Activated gamma-delta T cell treated with anti-CD3 and anti-CD28 coated beads, Interleukin-2, amount 50 U/mL, for 16 hours (primary cell): ENCODE data around the gene TBX5.
"Not testable (repeated sequence)": the region's sequence is repeated elsewhere in the genome, so short reads cannot be mapped to it uniquely, and the experiment has no call there.

ENCODE experiments used
- DNase-seq: peaks from one replicate; pipeline ENCODE4 v3.0.0-alpha.2; 2020; ENCODE audit warnings: low read depth

The TBX5 gene

DNA sequence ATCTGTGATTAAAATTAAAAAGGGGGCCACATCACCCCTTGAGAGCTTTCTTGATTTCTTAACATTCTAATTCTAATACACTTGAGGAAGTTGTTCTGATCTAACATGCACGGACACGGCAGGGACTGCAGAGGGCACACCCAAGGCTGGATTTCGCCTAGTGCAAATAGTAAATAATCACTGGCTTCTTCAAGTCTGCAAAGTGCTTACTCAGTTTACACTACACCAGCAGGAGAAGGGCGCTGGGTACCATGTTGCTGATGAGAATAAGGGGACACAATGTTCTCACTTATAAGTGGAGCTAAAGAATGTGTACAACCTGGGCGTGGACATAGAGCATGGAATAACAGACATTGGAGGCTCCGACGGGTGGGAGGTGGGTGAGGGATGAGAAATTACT is 34.2 kb downstream of the TBX5 start:
- DNase-seq, result no peak

DNA sequence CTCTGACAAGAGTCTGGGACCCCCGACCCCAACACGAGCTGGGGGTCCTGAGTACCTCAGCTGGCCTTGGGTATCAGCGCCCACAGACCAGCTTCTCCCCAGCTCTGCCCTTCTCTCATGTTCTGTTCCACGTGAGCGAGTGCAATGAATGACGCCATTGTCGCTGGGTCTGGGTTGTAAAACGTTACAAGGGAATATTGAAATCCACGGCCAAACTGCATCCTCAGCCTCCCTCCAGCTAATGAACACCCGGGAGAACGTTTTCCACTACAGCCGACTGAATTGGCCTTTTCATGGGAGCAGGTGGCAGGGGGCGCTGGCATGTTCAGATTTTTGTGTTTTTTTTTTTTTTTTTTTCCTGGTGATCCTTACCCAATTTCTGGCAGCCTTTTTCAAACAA is 34.7 kb downstream of the TBX5 start:
- no peak for DNase-seq

DNA sequence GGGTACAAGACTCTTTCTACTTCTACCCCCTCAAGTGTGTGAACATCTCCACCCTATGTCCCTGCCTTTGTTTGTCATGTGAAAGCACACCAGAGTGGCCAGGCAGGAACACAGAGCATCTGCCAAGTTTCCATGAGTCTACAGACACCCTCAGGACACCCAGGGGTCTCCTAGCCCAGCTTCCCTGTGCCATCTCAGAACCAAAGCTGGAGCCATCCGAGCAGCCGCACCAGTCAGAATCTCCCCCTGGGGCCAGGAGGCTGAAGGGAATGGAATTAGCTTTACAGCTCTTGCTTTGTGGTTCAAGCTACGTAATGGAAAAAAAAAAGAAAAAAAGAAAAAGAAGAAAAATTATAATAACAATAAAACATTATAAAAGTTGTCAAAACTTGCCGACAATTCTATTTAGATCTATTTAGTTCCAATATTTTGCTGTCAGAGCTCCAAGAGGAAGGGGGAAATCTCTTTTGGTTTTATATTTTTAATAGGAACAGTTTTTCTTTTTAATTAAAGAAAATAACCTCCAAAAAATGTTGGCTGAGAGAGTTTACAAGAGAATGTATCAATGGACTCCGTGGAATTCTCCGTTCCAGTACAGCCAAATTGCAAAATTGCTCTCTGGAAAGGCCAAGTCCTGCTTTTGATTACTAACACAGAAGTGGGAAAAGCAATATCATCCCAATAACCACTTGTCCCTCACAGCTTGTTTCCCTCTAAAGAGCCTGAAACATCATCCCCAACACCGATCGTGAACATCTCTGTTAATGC is 37.1 kb downstream of the TBX5 start:
- DNase-seq, result no peak

DNA sequence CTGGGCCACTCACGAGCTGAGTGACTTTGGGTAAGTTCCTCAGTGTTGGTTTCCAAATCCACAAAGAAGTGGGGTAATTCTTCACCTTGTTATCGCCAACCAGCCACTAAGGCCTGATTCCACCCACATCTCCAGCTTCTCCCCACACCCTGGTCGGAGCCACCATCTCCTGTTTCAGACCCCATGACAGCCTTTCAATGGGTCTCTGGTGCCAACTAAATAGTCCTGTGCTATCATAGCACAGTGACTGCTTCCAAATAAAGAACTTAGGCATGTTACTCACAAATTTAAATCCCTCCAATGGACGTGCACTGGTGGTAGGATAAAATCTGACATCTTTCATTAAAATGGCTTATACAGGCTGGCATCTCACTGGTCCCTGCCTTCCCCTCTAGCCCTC is 44.0 kb downstream of the TBX5 start:
- no peak for DNase-seq

DNA sequence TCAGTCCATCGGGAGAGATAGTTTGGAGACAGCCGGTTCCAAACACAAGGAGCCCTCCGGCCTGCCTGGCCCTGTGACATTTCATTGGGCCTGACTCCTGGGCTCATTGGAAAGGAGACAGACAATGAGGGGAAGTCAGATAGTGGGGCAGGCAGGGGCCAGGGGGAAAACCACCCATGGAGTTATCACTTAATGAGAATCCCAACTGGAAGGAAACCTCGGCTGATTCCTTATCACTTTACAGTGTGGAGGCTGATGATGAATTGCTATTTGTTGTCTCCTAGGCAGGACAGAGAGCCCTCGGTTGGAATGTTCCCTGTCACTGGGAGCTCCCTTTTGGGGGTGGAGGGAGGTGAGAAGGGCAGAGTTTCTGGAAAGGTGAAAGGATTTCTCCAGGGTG is 44.4 kb downstream of the TBX5 start:
- DNase-seq, result no peak

DNA sequence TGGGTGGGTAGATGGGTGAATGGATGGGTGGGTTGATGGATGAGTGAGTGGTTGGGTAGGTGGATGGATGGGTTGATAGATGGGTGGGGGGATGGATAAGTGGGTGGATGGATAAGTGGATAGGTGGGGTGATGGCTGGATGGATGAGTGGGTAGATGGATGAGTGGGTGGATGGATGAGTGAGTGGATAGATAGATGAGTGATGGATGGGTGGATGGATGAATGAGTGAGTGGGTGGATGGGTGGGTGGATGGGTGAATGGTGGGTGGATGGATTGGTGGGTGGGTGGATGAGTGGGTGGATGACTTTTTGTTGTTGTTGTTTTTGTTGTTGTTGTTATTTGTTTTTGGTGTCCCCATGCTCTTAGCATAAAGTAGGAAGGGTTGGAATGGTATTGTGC is 45.5 kb downstream of the TBX5 start:
- no peak for DNase-seq

DNA sequence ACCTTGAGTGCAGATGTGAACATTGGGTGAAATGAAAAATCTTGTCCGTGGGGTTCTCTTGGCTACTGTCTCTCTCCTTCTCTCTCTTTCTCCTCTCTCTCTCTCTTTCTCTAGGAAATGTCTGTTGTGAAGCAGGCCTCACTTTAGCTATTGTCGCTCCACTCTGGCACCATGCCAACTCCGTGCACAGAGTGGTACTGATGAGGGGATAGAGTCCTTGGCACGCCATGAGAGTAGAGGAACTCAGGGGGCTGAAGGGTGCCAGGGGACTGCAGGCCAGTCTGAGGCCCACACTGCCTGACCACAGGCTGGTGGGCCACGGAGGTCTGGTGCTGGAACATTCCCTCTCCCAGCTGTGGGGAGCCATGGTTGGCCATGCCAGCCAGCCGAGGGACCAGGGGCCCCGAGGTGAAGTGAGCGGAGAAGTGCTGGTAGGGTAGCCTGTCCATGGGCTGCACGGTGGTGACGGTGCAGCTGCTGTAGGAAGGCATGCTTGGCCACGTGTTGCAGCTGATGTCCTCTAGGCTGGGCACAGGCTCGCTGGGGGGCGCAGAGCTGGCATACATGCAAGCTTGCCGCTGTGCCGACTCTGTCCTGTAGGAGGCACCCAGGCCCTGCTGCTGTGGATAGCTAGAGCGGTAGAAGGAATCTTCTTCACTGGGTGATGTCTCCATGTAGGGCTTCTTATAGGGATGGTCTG is 50.4 kb downstream of the TBX5 start:
- no peak for DNase-seq

DNA sequence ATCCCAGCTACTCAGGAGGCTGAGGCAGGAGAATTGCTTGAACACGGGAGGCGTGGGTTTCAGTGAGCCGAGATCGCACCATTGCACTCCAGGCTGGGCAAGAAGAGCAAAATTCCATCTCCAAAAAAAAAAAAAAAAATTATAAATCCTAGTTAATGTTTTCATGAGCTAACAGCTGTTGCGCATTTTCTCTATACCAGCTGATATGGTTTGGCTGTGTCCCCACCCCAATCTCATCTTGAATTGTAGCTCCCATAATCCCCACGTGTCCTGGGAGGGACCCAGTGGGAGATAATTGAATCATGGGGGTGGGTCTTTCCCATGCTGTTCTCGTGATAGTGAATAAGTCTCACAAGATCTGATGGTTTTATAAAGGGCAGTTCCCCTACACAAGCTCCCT is 56.7 kb downstream of the TBX5 start:
- DNase-seq, result not testable (repeated sequence)

DNA sequence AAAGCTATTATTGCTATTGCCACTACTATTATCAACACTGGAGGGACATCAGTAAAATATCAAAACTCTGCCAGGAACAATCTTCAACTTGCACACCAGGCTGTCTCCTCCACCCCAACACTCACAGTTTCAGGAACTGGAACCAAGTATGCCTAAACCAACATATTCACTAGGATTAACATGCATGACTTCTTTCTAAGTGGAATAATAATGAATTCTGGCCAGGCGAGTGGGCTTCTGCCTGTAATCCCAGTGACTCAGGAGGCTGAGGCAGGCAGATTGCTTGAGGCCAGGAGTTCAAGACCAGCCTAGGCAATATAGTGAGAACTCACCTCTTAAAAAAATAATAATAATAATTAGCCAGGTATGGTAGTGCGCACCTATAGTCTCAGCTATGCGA is 58.1 kb downstream of the TBX5 start:
- DNase-seq, result no peak

DNA sequence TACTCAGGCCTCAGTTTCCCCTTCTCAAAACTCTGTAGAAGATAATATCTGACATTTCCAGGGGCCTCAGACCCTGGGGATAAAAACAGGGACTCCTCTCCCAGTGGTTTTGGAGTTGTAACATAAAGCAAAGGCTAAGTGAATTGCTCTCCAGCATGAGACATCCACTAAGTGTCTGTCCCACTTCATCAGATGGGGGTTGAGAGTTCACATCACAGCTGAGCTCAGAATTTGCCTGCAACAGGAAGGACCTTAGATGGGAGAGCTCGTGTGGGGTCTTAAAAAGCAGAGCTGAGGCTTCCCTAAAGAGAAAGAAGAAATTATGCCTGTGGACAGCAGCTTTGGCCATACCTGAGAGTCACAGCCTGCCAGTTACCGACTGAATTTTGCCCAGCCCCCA is 61.1 kb downstream of the TBX5 start:
- no peak for DNase-seq

DNA sequence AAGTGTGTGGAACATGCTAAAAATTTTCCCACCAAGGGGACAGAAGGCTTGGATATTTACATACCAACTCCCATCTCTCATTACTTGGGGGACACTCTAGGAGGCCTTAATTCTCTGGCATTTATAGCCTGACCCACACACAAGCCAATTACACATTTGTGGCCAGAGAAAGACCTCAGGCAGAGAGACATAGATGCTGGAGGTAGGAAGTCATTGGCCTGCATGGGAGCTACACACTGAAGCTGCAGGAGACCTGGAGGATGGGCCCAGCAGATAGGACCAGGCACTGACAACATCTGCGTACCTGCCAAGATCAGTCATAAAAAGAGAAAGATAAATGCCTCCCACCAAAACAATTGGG is 61.7 kb downstream of the TBX5 start:
- no peak for DNase-seq

DNA sequence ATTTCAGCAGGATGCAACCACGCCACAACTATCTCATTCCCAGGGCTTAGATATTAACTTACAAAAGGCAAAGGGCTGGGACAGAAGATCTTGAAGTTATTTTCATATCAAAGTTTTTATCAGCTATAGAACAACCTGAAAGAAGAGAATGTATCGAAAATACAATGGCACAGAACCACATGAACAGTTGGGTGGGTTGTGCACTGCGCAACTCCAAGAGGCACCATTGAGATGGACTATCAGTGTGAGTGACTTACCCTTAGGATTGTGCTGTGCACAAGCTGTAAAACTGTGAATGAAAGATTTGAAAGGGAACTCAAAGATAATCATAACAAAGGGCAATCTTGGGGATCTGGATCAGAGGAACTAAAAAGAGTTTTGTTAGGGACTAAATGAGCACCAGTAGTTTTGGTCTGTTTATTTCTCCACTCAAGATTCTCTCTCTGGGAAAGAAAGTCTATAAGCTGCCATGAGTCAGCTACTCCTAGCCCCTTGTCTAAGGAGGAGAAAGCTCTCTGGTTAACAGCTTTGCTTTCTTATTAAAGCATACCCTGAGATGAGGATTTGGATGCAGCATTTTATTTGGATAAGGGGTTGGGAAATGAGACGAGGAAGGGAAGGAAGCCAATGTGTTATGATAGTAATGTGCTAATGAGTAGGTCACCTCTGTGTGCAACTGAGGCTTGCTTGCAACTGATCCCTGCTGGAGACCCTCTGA is 62.2 kb downstream of the TBX5 start:
- DNase-seq, result no peak

DNA sequence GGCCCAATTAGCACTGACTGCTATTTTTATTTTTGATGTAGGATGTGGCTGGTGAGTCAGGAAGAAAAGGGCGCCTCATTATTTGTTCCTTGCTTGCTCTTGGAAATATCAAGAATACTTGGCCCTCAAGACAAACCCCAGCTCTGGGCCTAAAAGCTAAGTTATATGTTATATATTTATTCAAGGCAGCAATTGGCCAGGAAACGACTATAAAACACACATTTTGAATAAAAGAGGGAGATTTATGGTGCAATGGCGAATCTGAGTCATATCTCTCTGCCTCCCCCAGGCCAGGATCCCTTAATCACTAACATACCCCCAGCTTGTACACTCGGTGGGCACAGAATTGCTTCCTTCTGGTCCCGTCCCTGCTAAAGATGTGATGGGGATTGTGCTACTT is 63.3 kb downstream of the TBX5 start:
- no peak for DNase-seq

DNA sequence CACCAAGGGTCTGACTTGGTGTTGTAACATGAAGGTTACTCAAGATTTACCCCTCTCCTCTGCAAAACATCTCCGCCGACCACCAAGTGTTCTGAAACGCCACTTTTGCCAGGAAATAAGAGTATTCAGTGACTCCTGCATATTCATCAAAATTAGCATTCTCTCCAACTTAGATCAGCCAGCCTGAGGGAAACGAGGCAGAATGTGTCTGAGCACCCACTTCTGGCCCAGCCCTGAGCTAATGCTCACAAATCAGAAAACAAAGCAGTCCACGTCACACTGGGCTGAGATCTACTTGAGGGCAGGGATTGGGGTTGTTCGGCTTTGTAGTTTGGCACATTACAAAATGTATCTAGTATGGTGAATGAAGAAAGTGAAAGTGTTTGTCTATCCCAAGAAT is 64.3 kb downstream of the TBX5 start:
- no peak for DNase-seq

DNA sequence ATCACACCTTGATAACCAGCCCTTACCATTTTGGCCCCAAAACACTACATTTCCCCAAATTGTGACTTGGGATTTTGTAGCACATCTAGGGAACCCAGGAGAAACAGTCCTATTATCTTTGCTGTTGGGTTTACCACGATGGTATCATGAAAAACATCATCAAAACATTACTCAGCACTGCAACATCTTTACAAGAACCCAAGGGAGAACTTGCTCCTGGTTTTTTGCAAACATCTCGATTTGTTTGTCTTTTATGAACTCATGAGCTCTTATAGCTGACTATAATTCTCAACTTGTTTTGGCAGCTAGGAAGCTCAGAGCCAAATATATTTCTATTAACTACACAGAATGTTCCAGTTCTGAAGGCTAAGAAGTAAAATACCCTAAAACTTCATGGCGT is 65.7 kb downstream of the TBX5 start:
- DNase-seq, result no peak

DNA sequence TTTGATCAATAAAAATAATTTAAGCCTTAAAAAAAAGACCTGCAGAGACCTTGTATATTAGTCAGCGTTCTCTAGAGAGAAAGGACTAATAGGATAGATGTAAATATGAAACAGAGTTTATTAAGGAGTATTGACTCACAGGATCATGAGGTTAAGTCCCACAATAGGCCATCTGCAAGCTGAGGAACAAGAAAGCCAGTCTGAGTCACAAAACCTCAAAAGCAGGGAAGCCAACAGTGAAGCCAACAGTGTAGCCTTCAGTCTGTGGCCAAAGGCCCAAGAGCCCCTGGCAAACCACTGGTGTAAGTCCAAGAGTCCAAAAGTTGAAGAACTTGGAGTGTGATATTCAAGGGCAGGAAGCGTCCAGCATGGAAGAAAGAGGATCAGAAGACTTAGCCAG is 66.3 kb downstream of the TBX5 start:
- DNase-seq, result no peak

DNA sequence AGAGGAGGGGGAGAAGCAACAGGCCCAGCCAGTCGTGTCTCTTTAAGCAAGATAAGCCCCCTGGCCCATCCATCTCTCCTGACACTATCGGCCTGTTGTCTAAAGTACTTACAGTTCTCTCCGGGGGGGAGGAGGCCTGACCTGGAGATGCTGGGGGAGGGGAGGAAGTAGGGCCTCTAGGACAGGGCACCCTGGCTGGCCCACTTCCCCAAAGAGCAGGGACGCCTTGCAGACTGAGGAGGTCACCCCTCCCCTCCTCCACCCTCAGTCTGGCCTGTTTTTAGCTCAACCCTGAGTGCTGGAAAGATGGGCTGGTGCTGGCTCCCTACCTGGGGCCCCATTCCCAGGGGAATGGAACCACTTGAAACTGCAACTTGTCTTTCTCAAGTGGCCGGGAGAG is 70.3 kb downstream of the TBX5 start:
- no peak for DNase-seq

DNA sequence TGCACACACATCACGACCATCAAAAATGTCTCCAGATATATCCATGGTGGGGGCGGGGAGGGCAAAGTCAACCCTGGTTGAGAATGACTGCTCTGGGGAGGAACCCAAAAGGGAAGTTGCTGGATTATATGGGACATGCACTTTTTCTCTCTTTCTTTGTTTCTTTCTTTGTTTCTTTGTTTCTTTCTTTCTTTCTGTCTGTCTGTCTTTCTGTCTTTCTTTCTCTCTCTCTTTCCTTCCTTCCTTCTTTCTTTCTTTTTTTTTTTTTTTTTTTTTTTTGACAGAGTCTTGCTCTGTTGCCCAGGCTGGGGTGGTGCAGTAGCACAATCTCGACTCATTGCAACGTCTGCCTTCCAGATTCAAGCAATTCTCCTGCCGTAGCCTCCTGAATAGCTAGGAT is 71.5 kb downstream of the TBX5 start:
- DNase-seq, result no peak

DNA sequence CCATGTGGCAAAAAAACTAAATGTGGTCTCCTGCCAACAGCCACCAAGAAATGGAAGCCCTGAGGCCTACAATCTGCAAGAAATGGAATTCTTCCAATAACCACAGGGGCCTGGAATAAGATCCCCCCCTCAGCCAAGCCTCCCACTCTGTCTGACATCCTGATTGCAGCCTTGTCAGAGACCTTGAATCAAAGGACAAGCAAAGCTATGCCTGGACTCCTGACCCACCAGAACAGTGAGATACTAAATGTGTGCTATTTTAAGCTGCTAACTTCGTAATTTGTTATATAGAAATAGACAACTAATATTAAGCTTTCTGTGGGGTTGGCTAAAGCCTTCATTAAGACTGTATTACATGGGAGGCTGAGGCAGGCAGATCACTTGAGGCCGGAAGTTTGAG is 77.7 kb downstream of the TBX5 start:
- no peak for DNase-seq

DNA sequence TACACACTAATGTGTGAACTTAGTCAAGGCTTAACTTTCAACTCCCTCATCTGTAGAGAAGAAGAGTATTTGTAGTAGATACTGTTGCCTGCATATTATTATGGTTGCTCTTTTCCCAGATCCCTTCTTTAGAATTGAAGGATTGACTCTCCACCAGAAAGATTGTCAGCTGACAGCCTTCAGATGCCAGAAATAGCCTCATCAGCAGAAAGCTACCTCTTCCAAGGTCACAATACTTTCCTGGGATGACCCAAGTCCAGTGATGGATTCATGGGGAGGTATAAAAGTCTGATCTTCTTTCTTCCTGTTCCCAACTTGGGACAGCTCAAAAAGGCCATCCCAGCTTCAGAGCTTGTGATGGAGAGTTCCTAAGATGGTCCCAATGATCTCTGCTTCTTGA is 78.2 kb downstream of the TBX5 start:
- DNase-seq, result no peak

DNA sequence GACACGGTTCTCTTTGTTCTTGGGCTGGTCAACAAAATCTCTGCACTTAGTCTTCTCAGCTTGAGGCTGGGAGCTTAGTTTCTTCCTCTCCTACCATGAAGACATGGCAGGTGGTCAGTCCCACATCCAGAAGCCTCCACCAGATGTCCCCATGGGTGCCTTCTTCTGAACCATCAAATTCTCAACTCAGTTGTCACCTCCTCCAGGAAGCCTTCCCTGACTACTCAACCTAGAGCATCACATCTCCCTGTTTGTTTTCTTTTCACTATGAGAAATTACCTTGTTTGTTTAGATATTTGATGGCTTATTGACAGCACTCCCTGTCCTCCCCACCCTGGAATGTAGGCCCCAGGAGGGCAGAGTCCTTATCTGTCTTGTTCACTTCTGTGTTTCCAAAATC is 84.4 kb downstream of the TBX5 start:
- DNase-seq, result no peak

DNA sequence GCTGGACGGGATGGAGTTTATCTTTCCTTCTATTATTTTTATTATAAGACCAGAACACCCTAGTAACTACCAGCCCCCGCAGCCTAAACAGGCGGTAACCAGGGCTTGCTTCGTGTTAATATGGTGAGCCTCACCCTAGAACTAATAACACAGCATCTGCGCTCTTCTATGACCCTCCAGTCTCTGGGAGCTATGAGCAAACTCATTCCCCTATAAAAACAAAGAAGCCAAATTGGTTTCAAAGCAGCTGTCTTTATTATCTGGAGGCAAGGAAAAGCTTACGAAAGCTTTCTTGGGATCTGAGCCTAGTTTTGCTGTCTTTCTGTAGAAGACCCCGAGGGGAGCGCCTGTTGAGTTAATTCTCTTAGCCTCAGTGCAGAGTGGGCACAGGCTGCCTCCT is 85.0 kb downstream of the TBX5 start:
- DNase-seq, result no peak

DNA sequence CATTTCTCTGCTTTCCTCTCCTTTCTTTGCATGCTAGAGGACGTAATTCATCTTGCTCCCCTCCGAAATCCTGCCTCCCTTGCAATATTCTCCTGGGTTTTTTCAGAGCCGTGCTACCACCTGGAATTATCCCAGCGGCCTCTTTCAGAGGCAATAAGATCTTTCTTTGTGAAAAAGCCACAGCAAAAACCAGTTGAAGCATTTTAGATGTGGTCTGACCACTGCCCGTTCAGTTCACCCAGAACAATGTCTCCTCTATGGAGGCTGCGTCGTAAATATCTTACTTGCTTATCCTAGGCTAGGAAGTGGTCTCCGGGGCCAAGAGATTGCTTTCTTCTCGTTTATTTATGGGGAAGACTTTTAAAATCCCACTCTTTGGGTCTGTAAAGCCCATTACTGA is 85.8 kb downstream of the TBX5 start:
- DNase-seq, result no peak

DNA sequence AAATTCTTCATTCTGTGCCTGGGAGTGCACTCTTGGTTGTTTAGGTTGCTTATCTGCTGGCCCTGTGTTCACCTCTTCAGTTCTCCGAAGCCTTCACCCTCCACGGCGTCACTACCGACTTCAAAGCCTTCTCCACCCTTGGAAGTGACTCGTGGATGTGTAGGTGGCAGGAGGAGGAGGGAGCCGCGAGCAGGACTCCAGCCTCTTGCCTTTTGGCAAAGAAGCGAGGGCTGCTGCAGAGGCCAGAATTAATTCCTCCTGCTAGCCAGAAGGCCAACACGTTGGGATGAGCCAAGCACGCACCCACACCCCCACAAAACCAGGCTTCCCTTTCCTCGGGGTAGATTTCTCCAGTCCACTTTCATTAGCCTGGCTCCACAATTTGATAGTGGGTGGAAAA is 86.5 kb downstream of the TBX5 start:
- DNase-seq, result no peak
